NCI-H526 (cell line): ENCODE data around the gene SEC11C.

Source experiments
- DNase-seq, 2 experiments: peaks; one replicate each; lab custom pipeline; 2025; lab: John Stamatoyannopoulos, UW

Gene SEC11C

DNA sequence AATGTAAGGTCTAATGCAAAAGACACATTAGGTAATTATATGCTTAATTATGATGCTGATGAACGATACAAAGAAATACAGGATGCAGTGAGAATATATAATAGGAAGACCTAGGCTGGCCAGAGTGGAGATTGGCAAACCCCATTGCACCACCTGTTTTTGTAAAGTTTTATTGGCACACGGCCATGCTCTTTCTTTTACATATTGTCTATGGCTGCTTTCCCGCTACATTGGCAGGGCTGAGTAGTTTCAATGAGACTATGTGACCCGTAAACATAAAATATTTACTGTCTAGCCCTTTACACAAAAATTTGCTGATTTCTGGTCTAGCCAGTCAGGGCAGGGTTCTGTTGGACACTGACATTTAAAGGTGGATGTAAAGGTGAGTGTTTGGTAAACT, 5.4 kb downstream of the SEC11C start:
- no peak for DNase-seq

DNA sequence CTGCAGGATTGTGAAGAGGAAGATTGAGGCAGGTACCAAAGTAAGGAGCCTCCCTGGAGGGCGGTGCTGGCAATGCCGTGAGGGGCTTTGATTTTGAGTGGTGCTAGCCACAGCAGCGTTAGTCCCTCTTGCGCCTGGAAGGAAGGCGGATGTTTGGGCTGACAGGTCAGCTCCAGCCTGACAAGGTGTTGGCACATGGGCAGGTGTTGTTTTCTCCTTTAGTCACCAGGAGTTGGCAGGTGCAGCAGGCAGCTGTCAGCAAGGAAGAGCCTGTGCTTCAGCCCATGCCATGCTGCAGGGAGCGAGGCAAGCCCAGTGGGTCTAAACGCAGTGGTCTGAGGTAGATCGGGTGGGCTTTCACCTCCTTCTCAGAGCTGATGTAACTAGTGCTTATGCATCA, 8.5 kb downstream of the SEC11C start:
- DNase-seq, result peak; percentile 31 to 70

DNA sequence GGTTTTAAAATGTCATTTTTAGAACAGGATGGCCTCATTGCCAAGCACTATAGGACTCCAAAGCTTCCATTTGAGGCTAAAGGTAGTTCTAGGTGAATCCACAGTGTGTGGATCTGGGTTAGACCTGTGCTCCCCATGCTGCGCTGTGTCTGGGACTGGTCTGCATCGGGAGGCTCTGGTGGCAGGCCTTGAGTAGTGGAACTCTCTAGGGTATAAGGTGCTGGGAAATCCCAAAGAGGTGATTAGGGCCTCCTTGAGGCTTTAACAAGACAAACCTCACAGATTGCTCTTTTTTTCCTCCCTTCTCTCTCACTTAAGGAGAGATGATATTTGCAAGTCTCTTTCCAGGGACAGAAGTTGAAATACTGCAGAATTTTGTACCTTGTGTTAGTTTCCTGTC, 9.3 kb downstream of the SEC11C start:
- peak in 1 of 2 experiments; percentile 13 for DNase-seq

DNA sequence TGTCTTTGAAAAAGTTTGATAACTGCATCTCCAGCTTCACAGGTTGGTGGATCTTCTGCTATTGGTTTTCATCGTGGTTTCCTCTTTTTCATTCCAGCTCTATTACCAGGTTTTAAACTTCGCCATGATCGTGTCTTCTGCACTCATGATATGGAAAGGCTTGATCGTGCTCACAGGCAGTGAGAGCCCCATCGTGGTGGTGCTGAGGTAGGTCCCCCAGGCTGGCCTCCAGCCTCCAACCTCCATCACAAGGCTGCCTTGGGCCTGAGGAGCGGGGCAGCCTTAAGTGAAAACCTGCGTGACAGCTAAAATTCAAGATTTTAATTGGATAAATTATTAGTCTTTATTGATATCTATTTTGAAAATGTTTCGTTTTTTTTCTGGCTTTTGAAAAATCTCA, 9.7 kb downstream of the SEC11C start:
- DNase-seq, result no peak

DNA sequence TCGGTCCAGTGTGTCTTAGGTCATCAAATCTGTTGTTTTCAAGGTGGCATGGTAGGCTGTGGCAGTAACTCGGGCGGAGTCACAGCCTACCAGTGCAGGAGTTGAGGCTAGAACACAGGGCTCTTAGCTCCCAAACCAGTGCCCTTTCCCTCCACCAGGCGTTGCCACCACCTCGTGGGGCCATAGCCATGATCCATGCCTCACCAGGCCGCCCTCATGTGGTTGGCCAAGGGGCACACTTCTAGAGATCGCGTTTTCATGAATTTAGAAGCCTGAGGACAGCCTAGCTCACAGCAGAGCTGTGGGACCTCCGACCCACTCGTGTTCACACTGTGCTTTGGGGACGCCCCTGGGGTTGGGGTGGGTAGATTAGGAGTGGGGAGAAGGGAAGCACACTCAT, 10.6 kb downstream of the SEC11C start:
- DNase-seq, result no peak

DNA sequence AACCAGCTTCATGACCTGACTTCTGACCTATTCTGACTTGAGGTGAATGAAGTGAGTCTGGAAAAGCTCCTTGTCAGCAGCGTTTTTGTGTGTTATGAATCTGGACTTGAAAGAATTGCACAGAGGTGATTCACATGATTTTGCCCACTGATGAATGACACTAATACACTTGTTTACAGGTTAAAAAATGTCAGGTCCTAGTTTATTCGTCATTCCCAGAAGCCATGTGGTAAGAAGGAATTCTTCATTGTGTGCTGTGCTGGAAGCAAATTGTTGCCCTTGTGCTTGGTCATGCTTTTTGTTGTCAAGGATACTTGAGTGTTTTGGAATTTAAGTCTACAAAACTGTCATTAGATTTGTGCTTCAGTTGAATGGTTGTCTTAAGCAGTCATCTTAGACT, 15.5 kb downstream of the SEC11C start:
- DNase-seq, result no peak

DNA sequence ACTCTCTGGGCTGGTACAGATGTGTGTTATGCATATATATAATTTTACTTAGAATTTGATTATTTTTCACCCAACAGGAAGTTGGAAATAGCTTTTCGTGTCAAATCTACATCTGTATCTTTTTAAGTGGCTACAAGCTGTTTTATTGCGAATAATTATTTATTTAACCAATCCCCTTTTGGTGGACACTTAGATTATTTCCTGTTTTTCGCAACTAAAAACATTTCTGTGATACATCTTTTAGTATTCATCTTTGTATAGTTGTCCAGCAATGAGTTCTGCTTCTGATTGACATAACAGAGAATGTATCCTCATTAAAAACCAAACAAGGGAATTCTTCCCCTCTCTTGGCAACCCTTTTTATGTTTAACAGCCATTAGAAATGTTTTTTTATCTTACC, 16.6 kb downstream of the SEC11C start:
- no peak for DNase-seq

DNA sequence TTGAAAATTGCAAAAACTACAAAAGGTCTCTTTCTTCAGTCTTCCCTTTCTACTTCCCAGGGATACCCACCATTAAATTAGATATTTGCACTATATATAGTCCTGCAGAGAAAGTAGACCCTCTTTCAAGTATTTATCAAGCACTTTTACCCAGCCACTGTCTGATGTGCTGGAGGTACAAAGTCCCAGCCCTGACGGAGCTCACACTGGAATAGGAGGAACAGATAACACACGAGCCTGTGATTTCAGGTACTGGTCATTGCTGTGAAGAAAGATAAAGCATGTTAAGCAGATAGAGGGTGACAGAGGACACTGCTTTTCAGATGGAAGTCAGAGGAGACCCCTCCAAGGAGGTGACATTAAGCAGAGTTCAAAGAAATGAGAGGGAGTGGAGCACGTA, 19.6 kb downstream of the SEC11C start:
- no peak for DNase-seq

DNA sequence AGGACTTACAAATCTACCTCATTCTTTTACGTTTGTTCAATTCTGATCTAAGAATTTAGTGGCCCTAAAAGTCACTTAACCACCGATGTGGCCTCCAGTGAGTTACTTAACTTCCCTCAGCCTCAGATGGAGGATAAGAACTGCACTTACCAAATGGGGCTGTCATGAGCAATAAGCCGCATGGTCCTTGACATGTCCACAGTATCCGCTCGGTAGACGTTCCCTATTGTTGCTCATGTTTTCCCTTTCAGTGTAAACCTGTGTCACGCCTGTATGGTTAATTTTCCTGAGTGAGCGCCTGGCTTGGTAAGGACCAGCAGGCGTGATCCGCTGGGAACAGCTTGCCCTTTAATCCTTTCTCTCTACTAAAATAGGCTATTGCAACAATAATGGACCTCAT, 20.3 kb downstream of the SEC11C start:
- DNase-seq, result no peak

DNA sequence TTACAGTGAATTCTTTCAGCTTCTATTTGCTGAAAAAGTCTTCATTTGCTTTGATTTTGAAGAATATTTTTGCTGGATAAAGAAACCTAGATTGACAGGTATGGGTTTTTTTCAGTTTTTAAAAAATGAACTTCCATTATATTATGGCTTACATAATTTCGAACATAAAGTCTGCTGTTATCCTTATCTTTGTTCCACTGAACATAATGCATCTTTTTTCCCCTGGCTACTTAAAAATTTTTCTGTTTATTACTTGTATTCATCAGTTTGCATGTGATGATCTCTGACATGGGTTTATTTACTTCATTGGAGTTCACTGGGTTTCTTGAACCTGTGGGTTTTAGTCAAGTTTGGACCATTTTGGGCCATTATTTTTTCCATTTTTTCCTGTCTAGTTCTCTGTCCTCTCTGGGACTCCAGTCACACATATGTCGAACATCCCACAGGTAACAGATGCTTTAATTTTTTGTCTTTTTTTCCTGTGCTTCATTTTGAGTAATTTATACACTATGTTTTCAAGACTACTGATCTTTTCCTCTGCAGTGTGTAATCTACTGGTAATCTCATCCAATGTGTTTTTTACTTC, 33.1 kb downstream of the SEC11C start:
- no peak for DNase-seq

DNA sequence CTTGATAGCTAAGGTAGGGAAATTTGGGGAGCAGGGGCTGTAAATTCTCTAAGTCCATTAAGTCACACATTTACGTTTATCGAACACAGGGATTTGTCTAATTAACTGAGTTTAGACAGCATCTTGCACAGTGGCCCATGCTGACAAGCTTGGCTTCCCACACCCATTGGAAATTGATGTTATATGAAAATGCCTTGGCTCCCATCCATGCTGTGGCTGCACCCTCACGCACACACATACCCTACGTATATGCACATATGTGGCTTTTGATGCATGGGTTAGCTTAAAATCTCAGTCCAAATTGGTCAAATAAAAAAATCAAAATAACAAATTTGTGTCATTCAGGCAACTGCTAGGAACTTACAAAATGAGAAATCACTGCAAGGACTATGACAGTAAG, 37.8 kb downstream of the SEC11C start:
- DNase-seq, result no peak

DNA sequence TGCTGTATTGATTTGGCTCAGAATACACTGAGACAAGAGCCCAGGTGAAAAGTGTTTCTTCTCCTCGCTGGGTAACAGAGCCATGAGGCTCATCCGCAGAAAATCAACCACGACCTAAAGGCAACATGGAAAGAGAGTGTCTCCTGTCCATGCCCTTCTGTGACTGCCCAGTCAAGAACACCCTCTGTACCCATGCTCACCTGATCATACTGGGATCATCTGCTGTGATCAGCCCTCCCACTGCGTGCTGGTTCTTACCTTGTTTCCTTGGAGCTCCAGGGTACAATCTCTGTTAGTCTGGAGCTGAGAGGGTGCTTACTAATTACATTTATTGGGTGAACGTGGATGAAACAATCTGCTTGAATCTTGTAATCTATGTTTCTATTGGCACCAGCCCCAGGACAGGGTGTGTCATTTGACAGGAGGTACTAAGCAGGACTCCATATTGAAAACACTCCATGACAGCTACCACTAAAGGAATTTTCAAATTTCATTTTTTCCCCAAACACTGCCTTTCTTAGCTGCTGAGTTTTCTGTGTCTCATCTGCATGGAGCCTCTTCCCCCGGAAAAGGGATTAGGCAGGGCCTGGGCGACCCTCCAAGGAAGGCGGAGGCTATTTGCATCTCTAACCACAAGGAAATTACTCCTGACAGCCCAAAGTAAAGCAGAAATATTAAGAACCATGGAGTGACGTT, 40.6 kb downstream of the SEC11C start:
- peak in 1 of 2 experiments; percentile 12 for DNase-seq

DNA sequence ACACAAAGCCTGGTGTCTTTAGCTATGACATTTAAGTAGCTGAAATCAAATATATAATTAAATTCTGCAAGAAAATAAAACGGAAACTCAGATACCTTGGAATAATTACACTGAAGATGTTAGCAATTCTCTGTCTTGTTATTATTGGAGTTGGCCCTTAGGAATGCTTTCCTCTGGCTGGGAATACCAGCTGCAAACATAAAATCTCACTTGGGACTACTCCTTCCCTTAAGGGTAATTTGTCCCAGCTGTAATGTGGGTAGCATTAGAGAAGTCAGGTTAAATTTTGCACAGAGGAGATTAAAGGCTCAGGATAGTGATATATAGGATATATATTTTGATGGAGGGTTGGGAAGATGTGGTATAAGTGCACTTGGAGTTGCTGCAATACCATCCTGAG, 43.0 kb downstream of the SEC11C start:
- no peak for DNase-seq

DNA sequence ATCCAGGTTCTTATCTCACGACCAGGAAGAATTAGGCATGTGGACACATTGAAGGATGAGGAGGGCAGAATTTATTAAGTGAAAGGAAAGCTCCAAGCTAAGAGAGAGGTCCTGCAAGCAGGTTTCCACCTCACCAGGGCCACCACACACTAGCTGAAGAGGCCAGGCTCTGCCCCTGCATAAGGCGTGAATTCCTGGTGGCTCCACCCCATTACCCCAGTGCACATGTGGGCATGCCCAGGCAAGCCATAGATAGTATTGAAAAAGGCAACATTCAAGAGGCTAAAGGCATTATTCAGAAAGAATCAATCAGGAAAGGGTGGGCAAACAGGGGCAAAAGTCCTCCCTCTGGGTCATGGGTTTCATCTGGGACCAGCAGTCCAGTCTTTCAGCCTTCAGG, 49.3 kb downstream of the SEC11C start:
- no peak for DNase-seq

DNA sequence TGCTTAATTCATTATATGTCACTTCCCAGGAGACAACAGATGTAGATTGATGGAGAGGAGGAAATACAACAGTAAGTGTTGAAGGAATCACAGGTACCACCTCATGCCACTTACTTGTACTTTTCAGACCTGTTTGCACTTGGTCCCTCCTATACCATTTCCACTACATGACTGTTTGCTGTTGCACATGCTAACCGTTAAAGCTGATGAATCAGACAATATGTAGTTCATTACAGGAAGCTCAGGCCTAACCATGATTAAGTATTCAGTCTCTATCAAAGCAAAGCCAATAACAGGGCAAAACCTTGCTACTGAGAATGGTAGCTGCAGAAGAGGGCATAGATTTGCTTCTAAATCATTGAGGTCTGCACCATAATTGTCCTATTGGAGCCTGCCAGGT, 50.1 kb downstream of the SEC11C start:
- DNase-seq, result no peak

DNA sequence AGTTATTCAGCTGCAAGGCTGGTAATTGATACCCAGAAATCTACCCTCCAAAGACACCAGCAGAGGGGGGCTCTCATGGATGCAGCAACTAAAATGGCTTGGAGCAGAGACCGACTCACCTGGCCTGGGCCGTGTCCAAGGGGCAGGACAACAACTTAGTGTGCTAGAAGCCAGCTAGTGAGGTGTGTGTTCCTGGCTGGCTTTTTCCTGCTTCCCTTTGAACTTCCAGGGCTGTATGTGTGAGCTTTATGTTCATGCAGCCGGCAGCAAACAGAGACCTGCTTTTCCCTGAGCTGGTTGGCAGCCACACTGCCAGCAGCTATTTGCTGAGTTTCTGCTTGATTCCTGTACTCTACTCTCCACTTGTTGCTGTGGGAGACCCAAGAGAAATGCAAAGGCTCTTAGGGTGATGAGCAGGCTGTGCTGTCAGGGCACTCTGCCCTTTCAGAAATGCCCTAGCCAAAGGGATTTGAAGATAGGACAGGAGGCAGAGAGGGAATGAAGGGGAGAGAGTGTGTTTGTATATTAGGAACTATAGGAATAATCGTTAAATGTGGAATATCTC, 56.6 kb downstream of the SEC11C start:
- DNase-seq, result no peak

DNA sequence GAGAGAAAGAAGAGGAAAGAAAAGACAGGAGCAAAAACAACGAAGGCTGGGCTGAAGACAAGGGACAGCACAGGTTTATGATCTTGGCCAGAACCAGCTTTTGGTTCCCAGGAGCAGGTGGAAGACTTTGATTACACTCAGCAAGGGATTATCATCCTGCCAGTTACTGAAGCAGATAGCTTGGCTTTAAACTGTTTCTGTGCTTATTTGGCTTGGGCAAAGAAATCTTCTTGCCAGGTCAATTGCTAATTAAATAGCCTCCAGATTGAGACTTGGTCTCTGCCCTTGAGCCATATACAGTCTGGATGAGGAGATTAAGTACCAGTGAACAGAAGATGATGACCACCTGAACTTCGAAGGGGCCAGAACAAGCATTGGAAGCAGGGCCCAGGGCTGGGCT, 58.0 kb downstream of the SEC11C start:
- no peak for DNase-seq

DNA sequence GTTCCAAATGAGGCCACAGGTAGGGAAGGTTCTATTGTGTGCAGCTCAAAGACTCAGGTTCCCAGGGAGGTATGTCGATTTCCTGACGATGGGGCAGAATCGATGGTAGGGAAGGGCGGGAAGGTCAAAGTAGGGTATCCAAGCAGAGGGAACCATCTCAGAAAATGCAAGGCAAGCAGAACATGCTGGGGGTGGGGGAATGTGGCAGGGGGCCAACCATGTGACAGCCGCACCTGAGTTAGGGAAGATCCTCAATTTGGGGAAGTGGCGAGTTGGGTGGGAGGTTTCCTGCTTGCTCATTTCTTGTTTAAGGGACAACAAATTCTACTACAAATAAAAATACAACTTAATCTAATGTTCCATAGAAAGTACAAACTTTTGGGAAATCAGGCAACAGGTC, 58.5 kb downstream of the SEC11C start:
- no peak for DNase-seq

DNA sequence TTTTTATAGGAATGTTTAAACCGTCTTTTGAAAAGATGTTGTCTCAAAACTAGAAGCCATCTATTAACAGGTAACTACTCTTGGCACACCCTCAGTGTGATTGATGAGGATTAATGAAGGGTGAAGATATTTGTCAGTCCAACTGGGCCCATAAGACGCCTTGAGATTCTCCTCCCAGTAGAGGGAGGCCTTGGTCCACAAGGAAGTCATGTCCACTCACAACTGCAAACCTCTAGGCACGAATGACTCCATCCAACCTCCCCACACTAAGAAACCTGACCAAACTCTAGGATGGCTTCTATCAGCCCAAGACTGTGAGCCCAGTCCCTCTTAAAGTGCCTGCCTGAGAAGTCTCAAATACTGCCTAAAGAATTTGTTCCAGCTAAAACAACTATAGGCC, 61.1 kb downstream of the SEC11C start:
- DNase-seq, result no peak

DNA sequence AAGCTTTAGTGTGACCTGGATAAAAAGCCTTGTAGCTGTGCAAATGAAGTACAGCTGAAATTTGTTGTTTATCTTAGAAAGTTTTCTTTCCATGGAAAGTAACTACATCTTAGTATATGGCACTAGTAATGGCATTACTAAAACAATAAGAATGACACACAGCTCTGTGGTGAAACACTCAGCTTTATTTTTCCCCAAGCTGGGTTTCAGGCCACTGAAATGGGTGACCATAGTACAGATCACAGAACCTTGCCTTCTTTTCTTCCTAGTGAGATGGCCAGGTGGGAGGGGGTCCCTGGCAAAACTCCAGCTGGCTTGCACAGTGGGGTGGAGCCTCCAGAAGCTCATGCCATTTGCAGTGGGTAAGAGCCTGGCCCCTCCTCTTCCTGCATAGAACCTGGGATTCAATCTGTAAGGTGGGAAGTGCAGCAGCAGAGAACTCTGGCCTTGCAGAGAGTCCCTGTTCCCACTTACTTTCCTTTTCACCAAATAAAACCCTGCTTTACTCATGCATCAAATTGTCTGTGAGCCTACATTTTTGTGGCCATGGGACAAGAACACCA, 62.7 kb downstream of the SEC11C start:
- DNase-seq, result no peak

DNA sequence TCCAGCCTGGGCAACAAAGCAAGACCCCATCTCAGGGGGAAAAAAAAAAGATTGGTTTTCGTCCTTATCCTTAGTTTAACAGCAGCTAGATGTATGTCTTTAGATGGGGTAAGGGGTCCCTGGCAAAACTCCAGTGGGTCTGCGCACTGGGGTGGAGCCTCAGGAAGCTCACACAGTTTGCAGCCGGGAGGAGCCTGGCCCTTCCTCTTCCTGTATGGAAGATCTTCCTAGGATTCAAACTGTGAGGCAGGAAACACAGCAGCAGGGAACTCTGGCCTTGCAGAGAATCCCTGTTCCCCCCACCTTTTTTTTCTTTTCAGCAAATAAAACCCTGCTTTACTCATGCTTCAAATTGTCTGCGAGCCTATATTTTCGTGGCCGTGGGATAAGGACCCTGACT, 67.8 kb downstream of the SEC11C start:
- no peak for DNase-seq
